Mucosa of gallbladder (tissue), 1 donor: ENCODE data around the gene TUBA4A. TPM values are rescaled to one million over a fixed set of nuclear protein-coding genes. Genes with fewer than 3 reads are reported as not detected.

Experiments used
- DNase-seq: peaks from one replicate; pipeline ENCODE4 v3.0.0-alpha.2; 2020; ENCODE audit warnings: low spot score
- total RNA-seq: library from RNA; stranded (reverse); gene quantifications from one replicate; pipeline ENCODE4 v1.2.1, GENCODE V29; 2021
- donor health status: DM: no; HTN: no; CAD: no.

The TUBA4A gene
- total RNA-seq, 1 donor from 2014 or later, result 40.6 TPM

DNA sequence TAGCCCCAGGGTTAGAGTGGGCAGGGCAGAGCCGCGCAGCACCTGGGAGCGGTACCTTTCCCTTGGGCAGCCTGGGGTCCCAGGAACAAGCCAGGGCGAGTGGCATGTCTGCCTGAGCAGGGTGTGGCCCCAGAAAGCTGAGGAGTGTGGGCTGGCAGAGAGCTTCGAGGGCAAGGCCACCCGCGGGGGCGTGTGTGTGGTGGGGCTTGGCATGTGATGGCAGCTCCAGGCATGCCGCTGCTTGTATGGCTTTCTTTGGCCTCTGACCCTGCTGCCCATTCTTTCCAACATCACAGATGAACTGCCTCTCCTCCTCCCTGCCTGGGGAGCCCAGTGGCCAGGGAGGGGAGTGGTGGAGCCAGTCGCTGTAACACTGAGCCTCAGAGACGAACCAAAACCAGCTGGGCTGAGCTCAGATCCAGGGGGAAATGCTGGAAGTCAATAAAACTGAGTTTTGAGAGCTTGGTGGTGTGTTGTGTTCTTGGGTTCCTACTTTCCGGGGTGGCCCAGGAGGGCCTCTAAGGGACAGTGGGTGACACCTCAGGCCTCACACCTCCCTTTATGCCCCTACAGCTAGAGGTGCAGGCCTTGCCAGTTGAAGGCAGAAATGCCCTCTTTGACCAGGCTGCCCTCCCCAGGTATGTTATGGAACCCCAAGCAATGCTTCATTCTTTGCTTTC, 32.9 kb upstream of the TUBA4A start:
- DNase-seq, result no peak

DNA sequence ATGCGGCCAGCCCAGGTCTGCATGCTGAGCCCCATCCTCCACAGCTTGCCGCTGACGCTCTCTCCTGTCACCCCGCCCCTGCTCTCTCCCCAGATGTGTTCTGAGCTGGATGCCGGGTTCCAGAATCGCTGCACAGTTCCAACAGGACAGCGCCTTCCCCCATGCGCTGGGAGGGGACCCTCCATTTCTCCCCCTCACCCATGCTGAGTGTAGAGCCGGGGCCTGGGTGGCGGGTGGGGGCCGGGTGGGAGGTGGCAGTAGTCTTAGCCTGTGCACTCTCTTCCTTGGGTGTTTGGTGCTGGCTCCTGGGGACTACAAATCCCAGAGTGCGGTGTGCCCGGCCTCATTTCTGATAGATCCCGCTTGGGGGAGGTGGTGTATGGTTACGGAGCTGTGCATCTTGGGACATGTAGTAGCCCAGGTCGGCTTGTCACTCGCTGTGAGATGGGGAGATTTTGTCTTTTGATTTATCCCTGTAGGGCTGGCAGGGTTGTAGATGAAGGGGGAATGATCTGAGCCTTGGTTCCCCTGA, 32.2 kb upstream of the TUBA4A start:
- no peak for DNase-seq

DNA sequence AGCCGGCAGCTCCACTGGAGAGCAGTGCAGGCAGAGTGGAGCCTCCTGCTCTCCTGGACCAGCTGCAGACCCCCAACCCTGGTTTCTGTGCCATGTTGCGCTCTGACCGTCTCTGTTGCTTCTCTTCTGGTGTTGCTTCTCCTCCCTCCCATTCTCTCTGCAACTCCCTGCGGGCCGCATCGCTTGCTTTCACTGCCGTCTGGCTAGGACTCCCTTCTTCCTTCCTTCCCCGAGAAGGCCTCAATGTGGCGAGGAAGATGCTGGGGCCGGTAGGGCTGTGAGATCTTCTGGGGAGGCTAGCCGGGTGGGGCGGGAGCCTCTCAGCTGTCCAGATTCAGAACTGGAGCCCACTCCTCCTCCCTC, 31.6 kb upstream of the TUBA4A start:
- no peak for DNase-seq

DNA sequence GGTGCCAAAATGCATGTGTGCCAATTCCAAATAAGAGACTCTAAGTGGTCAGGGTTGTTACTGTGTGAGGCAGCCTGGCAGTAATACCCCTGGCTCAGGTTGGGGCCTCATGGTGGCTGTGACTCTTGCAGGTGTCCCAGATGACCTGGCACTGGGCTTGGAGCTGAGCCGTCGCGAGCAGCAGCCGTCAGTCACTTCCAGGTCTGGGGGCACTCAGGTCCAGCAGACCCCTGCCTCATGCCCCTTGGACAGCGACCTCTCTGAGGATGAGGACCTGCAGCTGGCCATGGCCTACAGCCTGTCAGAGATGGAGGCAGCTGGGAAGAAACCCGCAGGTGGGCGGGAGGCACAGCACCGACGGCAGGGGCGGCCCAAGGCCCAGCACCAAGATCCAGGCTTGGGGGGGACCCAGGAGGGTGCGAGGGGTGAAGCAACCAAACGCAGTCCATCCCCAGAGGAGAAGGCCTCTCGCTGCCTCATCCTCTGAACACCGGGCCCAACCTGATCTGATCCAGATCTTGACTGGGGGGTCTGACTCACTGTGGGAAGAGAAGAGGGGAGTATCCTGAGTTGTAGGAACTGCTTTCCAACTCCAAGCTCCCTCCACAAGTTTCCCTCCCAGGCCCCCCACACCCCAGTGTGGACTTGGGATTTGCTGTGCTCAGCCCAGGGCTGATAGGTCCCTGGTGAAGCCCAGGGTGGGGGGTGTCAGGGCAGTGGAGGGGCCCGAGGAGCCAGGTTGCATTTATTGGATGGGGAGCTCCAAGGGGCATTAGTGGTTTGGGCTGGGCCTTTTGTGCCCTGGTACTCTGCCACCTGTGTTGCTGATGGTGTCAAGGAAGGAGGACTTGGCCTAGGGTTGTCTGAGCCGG, 31.0 kb upstream of the TUBA4A start:
- DNase-seq, result no peak

DNA sequence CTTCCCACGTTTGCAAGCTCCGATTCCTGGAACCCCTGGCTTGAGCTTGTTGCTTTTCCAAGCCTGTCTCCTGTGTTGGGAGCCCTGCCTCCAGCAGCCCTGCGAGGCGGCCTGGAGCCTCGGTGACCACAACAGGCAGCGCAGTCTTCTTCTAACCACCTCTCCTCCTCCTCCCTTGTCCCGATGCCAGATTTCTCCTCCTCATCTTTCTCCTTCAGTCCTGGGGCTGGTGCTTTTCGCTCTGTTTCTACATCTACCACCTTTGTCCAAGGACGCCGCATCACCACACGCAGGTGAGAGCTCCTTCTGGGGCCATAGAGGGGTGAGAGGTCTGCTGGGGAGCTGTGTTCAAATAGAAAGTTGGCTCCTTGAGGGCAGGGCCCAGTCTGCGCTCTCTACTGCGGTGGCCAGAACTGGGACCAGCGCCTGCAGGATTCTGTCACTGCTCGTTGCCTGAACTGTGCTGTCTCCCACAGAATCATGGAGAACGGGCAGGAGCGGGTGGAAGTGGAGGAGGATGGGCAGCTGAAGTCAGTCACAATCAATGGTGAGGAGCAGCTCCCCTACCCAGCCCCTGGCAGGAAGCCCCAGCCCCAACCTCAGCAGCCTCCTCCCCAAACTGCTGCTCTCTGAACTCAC, 29.3 kb upstream of the TUBA4A start:
- no peak for DNase-seq

DNA sequence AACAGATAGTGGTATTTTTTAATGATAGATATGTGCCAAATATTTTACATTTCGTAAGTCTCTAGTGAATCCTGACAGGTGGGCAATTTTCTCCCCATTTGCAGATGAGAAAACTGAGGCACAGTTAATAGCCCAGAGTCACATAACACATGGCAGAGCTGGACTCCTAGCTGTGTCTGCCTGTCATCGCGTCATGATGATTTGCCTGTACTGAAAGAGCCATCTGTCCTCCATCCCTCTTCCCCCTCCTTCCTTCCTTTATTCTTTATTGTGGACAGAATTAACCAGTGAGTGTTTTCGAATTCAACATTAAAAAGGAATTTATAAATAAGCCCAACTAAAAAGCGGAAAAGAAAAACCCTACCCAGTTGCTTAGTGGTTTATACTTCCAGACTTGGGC, 28.7 kb upstream of the TUBA4A start:
- no peak for DNase-seq

DNA sequence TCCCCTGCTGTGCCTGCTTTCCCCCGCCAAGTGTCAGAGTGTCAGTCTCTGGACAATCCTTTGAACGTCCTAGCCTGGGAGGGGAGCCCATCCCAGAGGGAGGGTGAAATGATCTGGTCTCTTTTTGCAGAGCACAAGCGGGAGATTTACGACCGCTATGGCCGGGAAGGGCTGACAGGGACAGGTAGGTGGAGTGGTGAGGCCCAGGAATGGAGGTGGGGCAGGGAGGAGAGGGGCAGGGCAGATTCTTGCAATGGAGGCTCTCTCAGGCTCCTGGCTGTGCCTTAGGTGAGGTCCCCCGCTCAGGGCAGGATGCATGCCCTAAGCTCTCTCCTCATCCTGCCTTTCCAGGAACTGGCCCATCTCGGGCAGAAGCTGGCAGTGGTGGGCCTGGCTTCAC, 27.9 kb upstream of the TUBA4A start:
- no peak for DNase-seq

DNA sequence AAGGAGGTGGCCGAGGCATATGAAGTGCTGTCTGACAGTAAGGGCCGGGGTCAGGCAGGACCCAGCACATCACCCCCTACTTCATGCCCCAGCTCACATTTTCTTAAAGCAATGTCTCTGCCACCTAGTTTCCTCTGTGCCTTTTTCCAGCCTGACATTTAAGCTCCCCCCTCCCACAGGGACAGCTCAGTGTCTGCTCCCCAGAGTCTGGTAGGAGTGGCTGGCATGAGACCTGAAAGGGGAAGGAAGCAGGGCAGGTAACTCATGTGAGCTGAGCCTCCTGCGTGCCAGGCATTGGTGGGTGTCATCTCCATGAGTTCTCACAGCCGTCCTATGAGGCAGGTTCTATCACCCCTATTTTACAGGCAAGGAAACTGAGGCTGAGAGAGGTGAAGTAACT, 26.9 kb upstream of the TUBA4A start:
- no peak for DNase-seq

DNA sequence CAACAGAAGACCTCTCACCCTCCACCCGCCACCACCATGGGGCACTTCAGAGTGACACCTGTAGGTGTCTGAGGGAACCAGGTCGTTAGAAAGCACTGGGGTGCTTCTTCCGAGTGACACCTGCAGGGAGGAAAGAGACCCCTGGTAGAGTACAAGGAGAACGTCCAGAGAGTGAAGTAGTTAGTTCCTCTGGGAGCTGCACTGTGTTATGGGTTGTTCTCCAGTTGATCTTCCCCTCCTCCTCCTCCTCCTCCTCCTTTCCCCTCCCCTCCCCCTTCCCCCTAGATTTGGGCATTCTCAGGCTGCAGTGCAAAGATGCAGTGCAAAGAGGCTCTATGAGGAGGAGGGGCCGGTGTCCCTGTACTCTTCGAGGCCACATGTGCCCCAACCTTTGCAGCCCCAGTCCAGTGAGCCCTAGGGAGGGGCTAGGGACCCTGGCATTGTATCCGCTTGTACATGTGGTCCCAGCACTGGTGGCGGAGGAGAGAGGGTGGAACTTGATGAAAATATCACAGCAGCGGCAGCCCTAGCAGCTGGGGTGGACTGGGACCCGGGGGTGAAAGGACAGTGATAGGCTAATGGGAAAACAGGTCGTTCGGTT, 26.3 kb upstream of the TUBA4A start:
- no peak for DNase-seq

DNA sequence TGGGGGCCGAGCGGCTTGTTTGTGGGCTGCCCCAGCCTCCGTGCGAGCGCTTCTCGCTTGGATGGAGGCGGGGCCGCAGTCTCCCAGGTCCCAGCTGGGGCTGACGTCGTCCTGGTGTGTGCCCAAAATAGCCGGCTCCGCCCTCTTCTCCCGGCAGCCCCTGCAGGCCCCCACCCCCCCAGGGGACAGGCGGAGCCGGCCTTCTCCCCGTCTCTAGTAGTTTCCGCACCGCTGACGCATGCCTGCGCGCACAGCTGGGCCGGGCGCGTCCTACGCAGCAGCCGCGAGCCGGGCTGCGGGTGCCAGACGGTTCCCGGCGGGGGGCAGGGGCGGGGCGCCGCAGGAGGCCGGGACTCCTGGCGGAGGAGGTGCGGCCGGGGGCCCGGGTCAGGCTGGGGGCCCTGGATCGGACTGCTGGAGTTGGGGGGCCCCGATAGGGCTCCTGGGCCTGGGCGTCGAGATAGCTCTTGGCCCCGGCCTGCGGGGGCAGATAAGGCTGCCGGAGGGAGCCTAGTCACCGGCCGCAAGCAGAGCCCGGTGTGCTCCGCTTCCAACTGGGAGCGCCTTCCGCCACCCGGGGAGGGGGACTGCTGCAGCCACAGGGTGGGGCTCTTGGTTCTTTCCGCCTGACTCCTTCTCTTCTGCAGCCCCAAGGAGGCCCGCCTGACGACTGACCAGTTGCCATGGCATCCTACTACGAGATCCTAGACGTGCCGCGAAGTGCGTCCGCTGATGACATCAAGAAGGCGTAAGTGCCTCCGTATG, 25.6 kb upstream of the TUBA4A start, which contains the start of gene DNAJB2:
Gene DNAJB2, plus strand, starts transcription at position 216 of the 765 bp plus-strand sequence. Its CDS starts 468 bp downstream, at position 684.
- peak; percentile 99 for DNase-seq

DNA sequence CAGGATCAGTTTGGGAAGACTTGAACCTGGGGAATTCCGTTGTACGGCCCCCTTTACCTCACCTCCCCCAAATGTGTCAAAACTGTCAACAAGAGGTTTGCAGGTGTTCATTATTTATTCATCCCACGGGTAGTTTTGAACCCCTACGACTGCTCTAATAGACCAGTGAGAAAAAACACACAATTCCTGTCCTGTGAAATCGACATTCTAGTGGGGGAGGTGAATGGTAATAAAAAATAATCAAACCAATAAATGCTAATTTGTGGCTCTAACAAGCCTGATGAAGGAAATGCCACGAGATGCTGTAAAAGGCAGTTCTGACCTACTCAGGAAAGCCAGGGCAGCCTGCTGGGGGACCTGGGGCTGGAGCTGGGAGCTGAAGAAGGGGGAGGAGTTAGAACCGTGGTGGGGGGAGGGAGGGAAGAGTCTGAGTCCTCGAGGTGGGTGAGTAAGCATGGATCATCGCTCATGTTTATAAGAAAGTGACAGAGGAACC, 25.0 kb upstream of the TUBA4A start:
- no peak for DNase-seq

DNA sequence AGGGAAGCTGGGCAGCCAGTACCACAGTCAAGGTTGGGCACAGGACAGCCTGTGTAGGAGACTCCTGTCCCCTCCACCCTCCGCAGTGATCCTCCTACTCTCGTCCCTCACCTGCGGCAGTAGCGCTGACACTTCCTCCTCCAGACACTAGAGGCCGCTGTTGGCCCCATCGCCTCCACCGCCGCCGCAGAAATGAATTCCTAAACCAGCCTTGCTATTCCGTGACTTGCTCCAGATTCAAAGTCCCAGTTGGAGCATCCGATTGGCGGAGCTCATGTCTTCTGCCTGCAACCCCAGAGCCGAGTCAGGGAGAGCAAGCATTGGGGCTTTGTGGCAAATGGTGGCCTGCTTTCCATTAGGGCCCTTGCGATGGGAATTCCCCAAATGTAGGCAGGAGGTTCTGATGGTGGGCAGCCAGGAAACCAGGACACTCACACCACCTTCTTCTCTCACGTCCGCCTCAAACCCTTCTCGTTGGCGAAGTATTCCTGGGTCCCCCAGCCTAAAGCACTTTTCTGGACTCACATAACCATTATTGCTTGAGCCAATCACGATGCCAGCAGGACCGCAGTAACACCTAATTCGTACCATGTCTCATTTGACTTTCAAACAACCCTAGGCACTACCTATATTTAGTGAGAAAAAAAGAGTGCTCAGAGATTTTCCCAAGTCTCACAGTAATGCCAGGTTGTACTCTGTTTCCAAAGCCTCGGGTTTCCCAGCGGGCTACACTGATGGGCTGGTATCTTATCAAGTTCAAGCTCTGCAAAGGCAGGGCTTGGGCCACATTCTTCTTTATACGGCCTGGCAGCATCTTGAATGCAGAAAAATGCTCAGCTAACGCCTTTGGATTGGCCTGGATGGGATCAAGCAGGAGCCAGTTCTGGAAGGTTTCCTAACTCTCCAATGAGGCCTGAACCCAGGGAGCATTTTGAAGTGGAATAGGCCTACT, 24.3 kb upstream of the TUBA4A start:
- DNase-seq, result peak; percentile 83

DNA sequence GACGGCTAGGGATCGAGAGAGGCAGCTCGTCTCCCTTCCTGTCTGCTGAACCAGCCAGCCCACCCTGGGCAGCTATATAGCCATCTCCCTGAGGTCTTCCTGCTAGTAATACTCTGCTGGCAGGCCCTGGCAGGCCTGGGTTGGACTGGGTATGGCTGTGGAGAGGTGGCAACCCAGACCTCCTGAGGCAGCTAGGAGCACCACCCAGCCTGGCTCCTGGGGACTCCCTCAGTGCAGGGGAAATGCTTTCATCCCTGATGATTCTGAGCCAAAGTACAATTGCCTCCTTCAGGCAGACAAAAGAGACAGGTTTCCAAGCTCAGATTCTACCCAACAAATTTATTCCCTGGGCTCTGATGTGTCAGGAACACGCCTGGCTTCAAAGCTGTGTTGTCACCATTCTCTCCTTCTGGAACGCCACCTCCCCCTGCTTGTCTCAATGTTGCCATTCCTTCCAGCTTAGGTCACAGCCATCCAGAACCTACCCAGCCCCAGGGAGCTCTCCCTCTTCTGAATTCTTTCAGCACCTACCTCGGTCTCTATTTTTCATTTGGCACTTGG, 20.7 kb upstream of the TUBA4A start:
- DNase-seq, result no peak

DNA sequence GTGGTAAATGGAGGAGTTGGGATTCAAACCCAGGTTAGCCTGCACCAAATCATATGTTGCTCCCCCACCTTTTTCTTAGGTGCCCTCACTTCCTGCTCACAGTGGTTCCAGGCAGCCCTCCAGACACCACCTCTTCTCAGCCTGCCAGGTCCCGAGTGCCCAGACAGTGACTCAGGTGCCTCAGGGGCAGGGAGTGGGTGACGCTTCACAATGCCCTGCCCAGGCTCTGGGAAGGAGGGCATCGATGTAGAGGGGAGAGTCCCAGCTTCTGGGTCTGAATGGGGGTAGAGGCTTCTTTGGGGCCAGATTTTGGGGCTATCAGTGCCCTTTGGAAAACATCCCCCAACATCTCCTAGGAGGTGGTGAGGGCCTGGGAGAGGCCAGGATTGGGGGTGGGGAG, 20.2 kb upstream of the TUBA4A start:
- no peak for DNase-seq

DNA sequence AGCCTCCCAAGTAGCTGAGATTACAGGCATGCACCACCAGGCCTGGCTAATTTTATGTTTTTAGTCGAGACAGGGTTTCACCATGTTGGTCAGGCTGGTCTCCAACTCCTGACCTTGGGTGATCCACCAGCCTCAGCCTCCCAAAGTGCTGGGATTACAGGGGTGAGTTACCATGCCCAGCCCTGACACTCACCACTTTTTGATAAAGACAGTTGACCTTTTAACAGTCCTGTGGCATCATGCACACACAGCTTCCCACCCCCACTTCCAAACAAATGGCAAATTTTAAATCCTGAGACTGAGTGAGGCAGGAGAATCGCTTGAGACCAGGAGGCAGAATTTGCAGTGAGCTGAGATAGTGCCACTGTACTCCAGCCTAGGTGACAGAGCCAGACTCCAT, 19.3 kb upstream of the TUBA4A start:
- no peak for DNase-seq

DNA sequence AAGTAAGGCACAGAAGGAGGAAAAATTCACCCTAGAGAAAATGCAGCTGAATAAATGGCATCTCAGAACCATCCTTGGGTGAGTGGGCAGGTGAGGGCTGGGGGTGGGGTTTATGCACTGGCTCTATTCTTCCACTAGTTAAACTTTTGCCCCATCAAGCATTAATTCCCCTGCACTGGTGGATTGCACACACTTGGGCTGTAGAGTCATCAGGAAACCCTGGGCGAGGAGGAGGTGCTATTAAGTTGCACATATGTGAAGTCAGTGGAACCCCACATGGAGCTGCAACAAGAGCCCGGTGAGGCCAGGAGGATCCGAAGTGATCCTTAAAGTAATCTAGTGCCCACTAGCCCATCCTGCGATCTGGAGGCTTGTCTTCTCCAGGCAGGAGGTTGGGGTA, 18.6 kb upstream of the TUBA4A start:
- no peak for DNase-seq

DNA sequence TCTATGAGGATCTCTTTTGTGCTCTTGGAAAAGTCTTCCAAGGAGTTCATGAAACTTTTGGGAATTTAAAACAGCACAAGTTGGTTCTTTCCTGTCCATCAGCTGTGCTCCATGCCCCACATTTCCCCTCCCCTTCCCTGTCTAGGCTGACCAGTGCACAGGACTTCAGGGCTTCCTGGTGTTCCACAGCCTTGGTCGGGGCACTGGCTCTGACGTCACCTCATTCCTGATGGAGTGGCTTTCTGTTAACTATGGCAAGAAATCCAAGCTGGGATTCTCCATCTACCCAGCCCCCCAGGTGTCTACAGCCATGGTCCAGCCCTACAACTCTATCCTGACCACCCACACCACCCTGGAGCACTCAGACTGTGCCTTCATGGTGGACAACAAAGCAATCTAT, 17.3 kb upstream of the TUBA4A start:
- DNase-seq, result no peak

DNA sequence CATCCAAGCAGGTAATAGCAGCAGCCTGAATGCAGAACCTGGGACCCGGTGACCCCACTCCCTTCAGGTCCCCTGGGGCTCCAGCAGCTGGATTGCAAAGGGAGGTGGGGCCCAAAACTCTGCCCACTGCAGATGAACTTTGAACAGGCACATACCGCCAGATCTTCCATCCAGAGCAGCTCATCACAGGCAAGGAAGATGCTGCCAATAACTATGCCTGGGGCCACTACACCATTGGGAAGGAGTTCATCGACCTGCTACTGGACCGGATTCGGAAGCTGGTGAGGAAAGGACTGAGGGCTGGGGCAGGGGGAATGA, 16.3 kb upstream of the TUBA4A start:
- no peak for DNase-seq

DNA sequence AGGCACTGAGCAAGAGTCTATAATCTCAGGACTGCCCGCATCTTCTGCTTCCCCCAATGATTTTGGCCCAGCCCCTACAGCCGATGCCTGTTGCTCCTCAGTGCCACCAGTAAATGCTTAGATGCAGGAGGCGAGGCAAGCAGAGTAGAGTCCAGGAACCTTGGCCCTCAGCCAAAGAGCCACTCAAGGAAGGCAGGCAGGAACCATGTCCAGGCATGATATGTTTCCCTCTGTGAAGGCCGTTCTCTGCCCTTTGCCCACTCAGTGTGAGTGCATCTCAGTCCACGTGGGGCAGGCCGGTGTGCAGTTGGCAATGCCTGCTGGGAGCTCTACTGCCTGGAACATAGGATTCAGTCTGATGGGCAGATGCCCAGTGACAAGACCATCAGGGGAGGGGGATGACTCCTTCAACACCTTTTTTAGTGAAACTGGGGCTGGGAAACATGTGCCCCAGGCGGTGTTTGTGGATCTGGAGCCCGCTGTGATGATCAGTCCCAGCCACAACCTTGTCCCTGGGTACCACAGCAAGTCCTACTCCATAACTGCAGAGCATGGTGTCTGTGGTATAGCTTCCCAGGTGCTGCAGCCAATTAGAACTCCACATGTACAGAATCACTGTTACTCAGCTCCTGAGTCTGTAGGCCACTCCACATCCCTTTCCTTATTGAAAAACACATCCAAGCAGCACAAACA, 15.8 kb upstream of the TUBA4A start:
- DNase-seq, result peak; percentile 85
